HT-29 (cell line): Measurements from ENCODE around the gene RGS11. TPM values are rescaled to one million over a fixed set of nuclear protein-coding genes. Genes with fewer than 3 reads are reported as not detected.

Source experiments
- DNase-seq: peaks from one replicate; pipeline ENCODE4 v3.0.0-alpha.2; 2015; ENCODE audit warnings: low spot score
- total RNA-seq: library from RNA; depleted of rRNA; stranded (reverse); fragments of >200 nt; shearing (Covaris generic); gene quantifications from 2 replicates; pipeline ENCODE4 v1.2.3, GENCODE V29; 2014

The RGS11 gene
- total RNA-seq, 1 experiment from 2014 or later = 0.41 TPM

GRCh38 chr16:296806-297510 lies 21.2 kb upstream of the RGS11 start:
- DNase-seq = no peak

GRCh38 chr16:296276-296675 lies 20.5 kb upstream of the RGS11 start:
- DNase-seq = no peak

- DNase-seq = no peak
Measured at GRCh38 chr16:293043-293775, 17.5 kb upstream of the RGS11 start.

GRCh38 chr16:291539-291938 lies 15.8 kb upstream of the RGS11 start:
- DNase-seq = no peak

- no peak for DNase-seq
Measured at GRCh38 chr16:290681-291405, 15.1 kb upstream of the RGS11 start.

GRCh38 chr16:290015-290680 lies 14.4 kb upstream of the RGS11 start:
- no peak for DNase-seq

GRCh38 chr16:289395-289997 lies 13.8 kb upstream of the RGS11 start:
- no peak for DNase-seq

GRCh38 chr16:287981-288920 lies 12.5 kb upstream of the RGS11 start:
- DNase-seq = no peak

- DNase-seq = peak; percentile 42
Measured at GRCh38 chr16:287298-287811, 11.6 kb upstream of the RGS11 start.

GRCh38 chr16:286491-287297 lies 10.9 kb upstream of the RGS11 start:
- DNase-seq = no peak

GRCh38 chr16:285146-286055 lies 9.7 kb upstream of the RGS11 start:
- DNase-seq = no peak

GRCh38 chr16:284204-285120 lies 8.7 kb upstream of the RGS11 start:
- DNase-seq = no peak

GRCh38 chr16:283033-283805 lies 7.5 kb upstream of the RGS11 start, which contains the start of gene PDIA2:
Gene PDIA2 (plus strand): TSS chr16:283164. CDS start chr16:283170, 6 bp downstream.
- DNase-seq = no peak

GRCh38 chr16:282491-282890 lies 6.7 kb upstream of the RGS11 start:
- no peak for DNase-seq

- DNase-seq = no peak
Measured at GRCh38 chr16:281660-282255, 6.0 kb upstream of the RGS11 start.
